ENCODE data around the gene ST6GALNAC3. TPM values are rescaled to one million over a fixed set of nuclear protein-coding genes. Genes with fewer than 3 reads are reported as not detected.

Gene ST6GALNAC3
- total RNA-seq, 4 donors from 2014 or later = 2.8 to 3.5 (median 3.4) TPM

GRCh38 chr1:76465030-76465429 lies 390.5 kb downstream of the ST6GALNAC3 start:
- no peak for DNase-seq
- Histone ChIP-seq H3K4me3 (no peak overlapping the region), H3K27me3 (no peaks in the 10 kb centered on the region), H3K4me1 (no peaks in the 10 kb centered on the region), H3K36me3 (no peaks in the 10 kb centered on the region), H3K9me3 (no peaks in the 10 kb centered on the region), H3K27ac (no peak overlapping the region)
- TF ChIP-seq POLR2A (IDR thresholded peaks at IDR 0.05) = no peak
- TF ChIP-seq CTCF (IDR thresholded peaks at IDR 0.05) = no peak

DNA sequence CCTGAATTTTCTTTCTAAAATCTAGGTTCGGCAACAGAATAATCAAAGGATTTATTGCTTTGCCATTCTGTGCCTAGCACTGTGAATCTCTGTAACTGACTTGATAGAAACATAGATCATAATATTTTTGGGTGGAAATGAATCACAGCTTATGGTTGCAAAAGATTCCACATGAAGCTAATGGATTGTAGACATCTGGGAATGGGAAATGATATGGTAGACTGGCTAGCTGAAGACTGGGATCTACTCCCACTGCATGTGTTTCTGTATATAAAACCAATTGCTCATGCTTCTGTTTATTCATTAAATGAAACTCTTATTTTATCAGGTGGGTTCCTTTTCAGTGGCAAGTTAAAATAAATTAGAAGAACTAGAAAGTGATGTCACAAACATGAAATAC lies 395.6 kb downstream of the ST6GALNAC3 start:
- H3K4me1 ChIP-seq = no peaks in the 10 kb centered on the region

DNA sequence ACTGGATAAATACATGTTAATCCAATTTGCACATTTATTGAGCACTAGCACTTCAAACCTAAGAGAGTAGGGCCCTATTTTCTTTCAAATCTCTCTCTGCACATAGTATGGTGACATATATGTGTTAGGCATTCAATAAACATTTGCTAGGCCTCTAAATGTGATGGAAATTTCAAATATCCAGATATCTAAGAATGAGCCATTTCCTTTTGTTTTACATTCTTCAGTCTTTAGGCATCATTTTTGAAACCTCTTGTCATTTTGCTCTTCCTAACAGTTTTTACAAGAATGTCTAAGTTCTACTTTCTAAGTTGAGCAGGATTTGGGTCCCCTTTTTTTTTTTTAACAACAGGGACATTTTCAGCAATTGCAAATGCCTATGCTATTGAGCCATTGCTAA lies 397.0 kb downstream of the ST6GALNAC3 start:
- H3K27ac ChIP-seq = no peak overlapping the region
- TF ChIP-seq POLR2A (IDR thresholded peaks at IDR 0.05) (no peak), CTCF (IDR thresholded peaks at IDR 0.05) (no peak)
- no peaks in the 10 kb centered on the region for H3K9me3 ChIP-seq
- H3K36me3 ChIP-seq = no peaks in the 10 kb centered on the region
- no peaks in the 10 kb centered on the region for H3K4me1 ChIP-seq
- H3K27me3 ChIP-seq = no peaks in the 10 kb centered on the region
- no peak for DNase-seq
- no peak overlapping the region for H3K4me3 ChIP-seq

More for the DNA sequence above, 395.6 kb downstream of the ST6GALNAC3 start:
- Histone ChIP-seq H3K27ac (no peak overlapping the region), H3K27me3 (no peaks in the 10 kb centered on the region), H3K36me3 (no peaks in the 10 kb centered on the region), H3K4me3 (no peak overlapping the region), H3K9me3 (no peaks in the 10 kb centered on the region)
- TF ChIP-seq CTCF (IDR thresholded peaks at IDR 0.05) (no peak), POLR2A (IDR thresholded peaks at IDR 0.05) (no peak)
- DNase-seq = no peak

GRCh38 chr1:76473591-76473990 lies 399.0 kb downstream of the ST6GALNAC3 start:
- TF ChIP-seq POLR2A (IDR thresholded peaks at IDR 0.05) (no peak), CTCF (IDR thresholded peaks at IDR 0.05) (no peak)
- no peaks in the 10 kb centered on the region for H3K9me3 ChIP-seq
- H3K27me3 ChIP-seq = no peaks in the 10 kb centered on the region
- H3K4me1 ChIP-seq = no peaks in the 10 kb centered on the region
- H3K27ac ChIP-seq = no peak overlapping the region
- no peak for DNase-seq
- H3K4me3 ChIP-seq = no peak overlapping the region
- H3K36me3 ChIP-seq = no peaks in the 10 kb centered on the region

- Histone ChIP-seq H3K27ac (no peak overlapping the region), H3K9me3 (no peaks in the 10 kb centered on the region), H3K27me3 (no peaks in the 10 kb centered on the region), H3K36me3 (no peaks in the 10 kb centered on the region), H3K4me3 (no peak overlapping the region), H3K4me1 (no peaks in the 10 kb centered on the region)
- TF ChIP-seq POLR2A (IDR thresholded peaks at IDR 0.05) (no peak), CTCF (IDR thresholded peaks at IDR 0.05) (no peak)
- DNase-seq = no peak
These were observed 400.4 kb downstream of the ST6GALNAC3 start for GRCh38 chr1:76474922-76475321.

- Histone ChIP-seq H3K9me3 (no peaks in the 10 kb centered on the region), H3K27ac (no peak overlapping the region), H3K27me3 (no peaks in the 10 kb centered on the region), H3K36me3 (no peaks in the 10 kb centered on the region), H3K4me1 (no peaks in the 10 kb centered on the region), H3K4me3 (no peak overlapping the region)
- TF ChIP-seq CTCF (IDR thresholded peaks at IDR 0.05) (no peak), POLR2A (IDR thresholded peaks at IDR 0.05) (no peak)
- no peak for DNase-seq
These were observed 402.6 kb downstream of the ST6GALNAC3 start for GRCh38 chr1:76477156-76477555.
